Mesenchymal stem cell (in vitro differentiated cells and primary cell): ENCODE measurements around the gene GYS2.
"Not testable (repeated sequence)": the region's sequence is repeated elsewhere in the genome, so short reads cannot be mapped to it uniquely, and the experiment has no call there.

ENCODE experiments used
- DNase-seq: peaks from one replicate; pipeline ENCODE4 v3.0.0-alpha.2; 2013
- H2AFZ ChIP-seq: one replicate; pipeline ENCODE4 v1.6.1; 2013; ENCODE audit warnings: low read depth, mild to moderate bottlenecking, control low read depth, inconsistent platforms, low read length, moderate library complexity
- H2AK5ac ChIP-seq: 2 replicates; pipeline ENCODE4 v1.6.1; 2013; ENCODE audit warnings: low read length, moderate library complexity, mild to moderate bottlenecking, inconsistent platforms; ENCODE audit not compliant: severe bottlenecking
- H2BK120ac ChIP-seq: one replicate; pipeline ENCODE4 v1.6.1; 2013; ENCODE audit warnings: low read depth, mild to moderate bottlenecking, inconsistent platforms, low read length, moderate library complexity
- H2BK12ac ChIP-seq, 2 experiments: one replicate each; pipeline ENCODE4 v1.6.1; 2013; ENCODE audit warnings: inconsistent platforms in 2 of 2, low read length in 2 of 2, mild to moderate bottlenecking in 2 of 2, moderate library complexity in 2 of 2, control low read depth in 1 of 2
- H2BK15ac ChIP-seq: one replicate; pipeline ENCODE4 v1.6.1; 2013; ENCODE audit warnings: mild to moderate bottlenecking, low read depth, inconsistent platforms; ENCODE audit not compliant: poor library complexity, severe bottlenecking
- H2BK5ac ChIP-seq: 2 replicates; pipeline ENCODE4 v1.6.1; 2013; ENCODE audit warnings: low read depth, mild to moderate bottlenecking, low read length, control low read depth, inconsistent platforms; ENCODE audit not compliant: poor library complexity, severe bottlenecking
- H3K14ac ChIP-seq, 2 experiments: one replicate each; pipeline ENCODE4 v1.6.1; 2013; ENCODE audit warnings: inconsistent platforms in 2 of 2, low read length in 2 of 2, control low read depth in 1 of 2, mild to moderate bottlenecking in 1 of 2, moderate library complexity in 1 of 2
- H3K18ac ChIP-seq, 2 experiments: one replicate each; pipeline ENCODE4 v1.6.1; 2013; ENCODE audit warnings: inconsistent platforms in 2 of 2, low read length in 2 of 2, control low read depth in 1 of 2, low read depth in 1 of 2, mild to moderate bottlenecking in 1 of 2
- H3K23ac ChIP-seq, 2 experiments: one replicate each; pipeline ENCODE4 v1.6.1; 2013; ENCODE audit warnings: inconsistent platforms in 2 of 2, low read length in 2 of 2, mild to moderate bottlenecking in 2 of 2, moderate library complexity in 2 of 2, control low read depth in 1 of 2
- H3K27ac ChIP-seq: 2 replicates; pipeline ENCODE4 v1.5.1; 2013; ENCODE audit warnings: mild to moderate bottlenecking, moderate library complexity, low read length, control low read depth, inconsistent platforms; ENCODE audit not compliant: poor library complexity, severe bottlenecking
- H3K27me3 ChIP-seq, 2 experiments: 2 replicates each; pipeline versions ENCODE4 v1.6.1 to v1.7.0; 2013; ENCODE audit warnings: low read length in 2 of 2, mild to moderate bottlenecking in 2 of 2, moderate library complexity in 2 of 2, control low read depth in 1 of 2, inconsistent platforms in 1 of 2; ENCODE audit not compliant: control insufficient read depth in 1 of 2, insufficient read depth in 1 of 2
- H3K36me3 ChIP-seq, 2 experiments: 2 replicates each; pipeline versions ENCODE4 v1.6.1 to v1.7.0; 2013; ENCODE audit warnings: low read length in 2 of 2, control low read depth in 1 of 2, inconsistent platforms in 1 of 2, low read depth in 1 of 2, mild to moderate bottlenecking in 1 of 2; ENCODE audit not compliant: insufficient read depth in 2 of 2, control insufficient read depth in 1 of 2
- H3K4ac ChIP-seq, 2 experiments: one replicate each; pipeline ENCODE4 v1.6.1; 2013; ENCODE audit warnings: inconsistent platforms in 2 of 2, low read length in 2 of 2, mild to moderate bottlenecking in 2 of 2, moderate library complexity in 2 of 2, control low read depth in 1 of 2, low read depth in 1 of 2
- H3K4me1 ChIP-seq: 2 replicates; pipeline ENCODE4 v1.6.1; 2013; ENCODE audit warnings: low read depth, low read length, control low read depth; ENCODE audit not compliant: control insufficient read depth, insufficient read depth
- H3K4me2 ChIP-seq: 2 replicates; pipeline ENCODE4 v1.6.1; 2013; ENCODE audit warnings: low read length, mild to moderate bottlenecking, inconsistent platforms; ENCODE audit not compliant: poor library complexity, severe bottlenecking
- H3K4me3 ChIP-seq, 2 experiments: 2 replicates each; pipeline versions ENCODE4 v1.5.1 to v1.7.0; 2013; ENCODE audit warnings: low read length in 2 of 2, mild to moderate bottlenecking in 2 of 2, control low read depth in 1 of 2, low read depth in 1 of 2; ENCODE audit not compliant: insufficient read depth in 1 of 2
- H3K79me1 ChIP-seq: replicated peaks from 2 replicates; pipeline ENCODE4 v1.6.1; 2013; ENCODE audit warnings: mild to moderate bottlenecking, control low read depth, low read length, inconsistent platforms; ENCODE audit not compliant: poor library complexity, severe bottlenecking
- H3K9ac ChIP-seq: 2 replicates; pipeline ENCODE4 v1.7.0; 2013; ENCODE audit warnings: mild to moderate bottlenecking, low read length, moderate library complexity
- H3K9me3 ChIP-seq: 2 replicates; pipeline ENCODE4 v1.7.0; 2013; ENCODE audit warnings: mild to moderate bottlenecking, low read length; ENCODE audit not compliant: control insufficient read depth
- H4K8ac ChIP-seq: one replicate; pipeline ENCODE4 v1.6.1; 2013; ENCODE audit warnings: inconsistent platforms, mild to moderate bottlenecking, low read length, moderate library complexity
- H4K91ac ChIP-seq: one replicate; pipeline ENCODE4 v1.6.1; 2013; ENCODE audit warnings: mild to moderate bottlenecking, low read length, inconsistent platforms
- WGBS: methylation state at CpG from one replicate; pipeline ENCODE4 v1.1.7; 2013; ENCODE audit warnings: mixed read lengths; 5-methylcytosine and 5-hydroxymethylcytosine counted together

The GYS2 gene

DNA sequence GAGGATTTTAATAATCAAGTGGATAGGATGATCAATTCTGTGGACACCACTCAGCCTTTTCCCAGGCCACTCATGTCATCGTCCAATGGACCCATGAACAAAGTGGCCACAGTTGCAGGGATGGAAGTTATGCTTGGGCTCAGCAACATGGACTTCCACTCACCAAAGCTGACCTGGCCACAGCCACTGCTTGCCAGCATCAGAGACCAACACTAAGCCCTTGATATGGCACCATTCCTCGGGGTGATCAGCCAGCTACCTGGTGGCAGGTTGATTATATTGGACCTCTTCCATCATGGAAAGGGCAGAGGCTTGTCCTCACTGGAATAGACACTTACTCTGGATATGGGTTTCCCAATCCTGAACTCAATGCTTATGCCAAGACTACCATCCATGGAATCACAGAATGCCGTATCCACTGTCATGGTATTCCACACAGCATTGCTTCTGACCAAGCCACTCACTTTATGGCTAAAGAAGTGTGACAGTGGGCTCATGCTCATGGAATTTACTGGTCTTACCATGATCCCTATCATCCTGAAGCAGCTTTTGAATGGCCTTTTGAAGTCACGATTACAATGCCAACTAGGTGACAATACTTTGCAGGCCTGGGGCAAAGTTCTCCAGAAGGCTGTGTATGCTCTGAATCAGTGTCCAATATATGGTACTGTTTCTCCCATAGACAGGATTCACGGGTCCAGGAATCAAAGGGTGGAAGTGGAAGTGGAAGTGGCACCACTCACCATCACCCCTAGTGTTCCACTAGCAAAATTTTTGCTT, 20.1 kb downstream of the GYS2 start:
- not testable (repeated sequence) for H2BK15ac ChIP-seq, H3K36me3 ChIP-seq, H2BK12ac ChIP-seq, H3K23ac ChIP-seq, H3K9me3 ChIP-seq, DNase-seq, H3K4me1 ChIP-seq, H4K8ac ChIP-seq, H3K4me2 ChIP-seq, H3K27me3 ChIP-seq, H3K27ac ChIP-seq, H3K14ac ChIP-seq, H2AK5ac ChIP-seq, H3K18ac ChIP-seq, H2BK120ac ChIP-seq, H2BK5ac ChIP-seq, H3K9ac ChIP-seq, H3K79me1 ChIP-seq, H4K91ac ChIP-seq, H3K4ac ChIP-seq, H3K4me3 ChIP-seq, H2AFZ ChIP-seq
- WGBS: 95% methylated on average over 4 of the region's 5 CpGs

DNA sequence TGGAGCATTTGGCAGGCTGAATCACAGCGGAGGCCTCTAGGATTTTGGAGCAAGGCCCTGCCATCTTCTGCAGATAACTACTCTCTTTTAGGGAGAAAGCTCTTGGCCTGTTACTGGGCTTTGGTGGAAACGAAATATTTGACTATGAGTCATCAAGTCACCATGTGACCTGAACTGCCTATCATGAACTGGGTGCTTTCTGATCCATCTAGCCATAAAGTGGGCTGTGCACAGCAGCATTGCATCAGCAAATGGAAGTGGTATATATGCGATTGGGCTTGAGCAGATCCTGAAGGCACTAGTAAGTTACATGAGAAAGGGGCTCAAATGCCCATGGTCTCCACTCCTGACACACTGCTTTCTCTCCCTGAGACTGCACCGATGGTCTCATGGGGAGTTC, 21.1 kb downstream of the GYS2 start:
- H4K8ac ChIP-seq: no peak overlapping the region
- H2BK120ac ChIP-seq: no peak overlapping the region
- no peak overlapping the region for H3K9ac ChIP-seq
- no peak overlapping the region for H3K4me2 ChIP-seq
- H3K18ac ChIP-seq: no peak overlapping the region
- H2BK5ac ChIP-seq: no peak overlapping the region
- H3K4me3 ChIP-seq: no peak overlapping the region
- H2BK12ac ChIP-seq: no peak overlapping the region
- WGBS: 80% methylated on average over 4 of the region's 4 CpGs
- DNase-seq: no peak
- H3K27me3 ChIP-seq: no peaks in the 10 kb centered on the region
- H3K36me3 ChIP-seq: no peaks in the 10 kb centered on the region
- H2BK15ac ChIP-seq: no peak overlapping the region
- H4K91ac ChIP-seq: no peak overlapping the region
- H2AK5ac ChIP-seq: no peak overlapping the region
- H3K14ac ChIP-seq: no peak overlapping the region
- H3K9me3 ChIP-seq: no peaks in the 10 kb centered on the region
- no peak overlapping the region for H2AFZ ChIP-seq
- no peaks in the 10 kb centered on the region for H3K79me1 ChIP-seq
- no peak overlapping the region for H3K27ac ChIP-seq
- no peak overlapping the region for H3K23ac ChIP-seq
- no peaks in the 10 kb centered on the region for H3K4me1 ChIP-seq
- no peak overlapping the region for H3K4ac ChIP-seq

DNA sequence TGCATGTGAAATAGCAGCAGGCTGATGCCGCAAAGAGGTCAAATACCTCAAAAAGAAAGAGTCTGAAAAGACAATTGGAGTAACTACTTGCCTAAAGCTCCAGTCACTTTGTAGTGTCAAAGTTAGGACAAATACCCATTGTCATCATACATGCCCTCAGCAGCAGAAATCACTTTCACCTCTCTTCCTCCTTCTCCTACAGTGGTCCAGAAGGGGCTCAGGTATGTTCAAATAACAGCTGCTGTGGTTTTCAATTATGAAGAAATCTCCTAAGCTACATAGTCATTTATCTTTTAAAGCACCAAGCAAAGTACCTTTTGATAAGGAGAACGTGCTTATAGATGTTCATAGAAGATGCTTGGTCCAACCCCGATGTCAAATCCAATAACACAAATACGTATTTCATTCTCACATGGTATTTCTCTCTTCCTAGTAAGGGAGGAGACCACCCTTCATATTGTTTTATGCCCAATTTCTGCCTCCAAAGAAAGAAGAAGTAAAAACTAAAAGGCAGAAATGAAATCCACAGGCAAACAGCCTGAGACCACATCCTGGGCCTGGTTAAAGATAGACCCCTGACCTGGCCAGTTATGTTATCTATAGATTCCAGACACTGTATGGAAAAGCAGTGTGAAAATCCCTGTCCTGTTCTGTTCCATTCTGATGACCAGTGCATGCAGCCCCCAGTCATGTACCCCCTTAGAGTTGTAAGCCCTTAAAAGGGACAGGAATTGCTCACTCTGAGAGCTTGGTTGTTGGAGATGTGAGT, 23.7 kb downstream of the GYS2 start:
- Histone ChIP-seq H3K9ac (no peak overlapping the region), H2AFZ (no peak overlapping the region), H3K36me3 (no peaks in the 10 kb centered on the region), H3K18ac (no peak overlapping the region), H3K4me3 (no peak overlapping the region), H3K4me2 (no peak overlapping the region), H3K23ac (no peak overlapping the region), H3K27ac (no peak overlapping the region), H2BK15ac (no peak overlapping the region), H4K8ac (no peak overlapping the region), H4K91ac (no peak overlapping the region), H3K4me1 (no peaks in the 10 kb centered on the region), H2BK12ac (no peak overlapping the region), H2AK5ac (no peak overlapping the region), H3K9me3 (no peaks in the 10 kb centered on the region), H3K4ac (no peak overlapping the region), H2BK5ac (no peak overlapping the region), H3K27me3 (no peaks in the 10 kb centered on the region), H3K14ac (no peak overlapping the region), H2BK120ac (no peak overlapping the region), H3K79me1 (no peaks in the 10 kb centered on the region)
- DNase-seq: no peak
- WGBS: 88% methylated on average over 4 of the region's 4 CpGs

DNA sequence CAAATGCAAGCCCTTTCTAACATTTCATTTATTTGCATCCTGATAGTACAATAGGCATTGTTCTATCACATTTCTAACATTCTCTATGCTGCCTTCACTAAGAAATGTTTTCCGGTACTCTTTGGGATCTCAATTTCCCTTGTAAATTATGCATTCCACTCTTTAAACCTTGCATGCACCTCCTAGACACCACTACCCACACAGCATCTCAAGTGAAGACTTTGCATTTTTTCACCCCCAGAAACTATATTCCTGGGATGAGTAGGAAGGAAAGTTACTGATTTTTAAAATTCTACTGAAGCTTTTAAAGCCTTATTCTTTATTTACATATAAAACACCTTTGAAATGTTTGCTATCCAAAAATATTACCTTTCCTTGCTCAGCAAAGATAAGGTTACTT, 27.1 kb downstream of the GYS2 start:
- H3K27ac ChIP-seq: no peak overlapping the region
- H4K91ac ChIP-seq: no peak overlapping the region
- no peak overlapping the region for H2BK15ac ChIP-seq
- 100% methylated on average over 1 of the region's 1 CpG for WGBS
- no peak overlapping the region for H3K9ac ChIP-seq
- H3K23ac ChIP-seq: no peak overlapping the region
- DNase-seq: no peak
- H2BK12ac ChIP-seq: no peak overlapping the region
- H3K36me3 ChIP-seq: no peaks in the 10 kb centered on the region
- H3K4ac ChIP-seq: no peak overlapping the region
- H2AK5ac ChIP-seq: no peak overlapping the region
- H2BK120ac ChIP-seq: no peak overlapping the region
- H3K18ac ChIP-seq: no peak overlapping the region
- H2BK5ac ChIP-seq: no peak overlapping the region
- H4K8ac ChIP-seq: no peak overlapping the region
- no peaks in the 10 kb centered on the region for H3K79me1 ChIP-seq
- H2AFZ ChIP-seq: no peak overlapping the region
- H3K27me3 ChIP-seq: no peaks in the 10 kb centered on the region
- no peak overlapping the region for H3K4me3 ChIP-seq
- no peak overlapping the region for H3K14ac ChIP-seq
- H3K9me3 ChIP-seq: no peaks in the 10 kb centered on the region
- no peaks in the 10 kb centered on the region for H3K4me1 ChIP-seq
- H3K4me2 ChIP-seq: no peak overlapping the region
